SU-DHL-6 (cell line): Measurements from ENCODE around the gene INPP4A.

ENCODE experiments used
- H2AFZ ChIP-seq: fragments of 200-600 bp; sonication (generic); 2 replicates; pipeline ENCODE4 v1.6.1; 2014; ENCODE audit warnings: low read depth, mild to moderate bottlenecking, moderate library complexity, mixed read lengths, antibody characterized with exemption, low read length; ENCODE audit not compliant: severe bottlenecking
- H3F3A ChIP-seq: fragments of 200-600 bp; shearing (Covaris generic); 2 replicates; pipeline ENCODE4 v1.6.0; 2016; ENCODE audit warnings: antibody characterized with exemption, mild to moderate bottlenecking; ENCODE audit not compliant: insufficient read depth
- H3K27ac ChIP-seq: fragments of 200-600 bp; sonication (generic); 2 replicates; pipeline ENCODE4 v1.5.1; 2016; ENCODE audit warnings: low read depth, mild to moderate bottlenecking, low read length, moderate library complexity, mixed read lengths
- H3K27me3 ChIP-seq: fragments of 200-600 bp; sonication (generic), shearing (Covaris generic); 2 replicates; pipeline ENCODE4 v1.6.0; 2014; ENCODE audit warnings: mild to moderate bottlenecking, low read length
- H3K36me3 ChIP-seq: fragments of 200-600 bp; sonication (generic); 2 replicates; pipeline ENCODE4 v1.6.1; 2014; ENCODE audit warnings: mild to moderate bottlenecking, low read length, mixed read lengths
- H3K4me2 ChIP-seq: fragments of 300-600, 200-600 bp; shearing (Covaris generic), sonication (generic); 2 replicates; pipeline ENCODE4 v1.6.0; 2014; ENCODE audit warnings: low read length, low read depth, mild to moderate bottlenecking; ENCODE audit not compliant: poor library complexity, severe bottlenecking
- H3K4me3 ChIP-seq: fragments of 200-600 bp; sonication (generic); 2 replicates; pipeline ENCODE4 v1.5.1; 2014; ENCODE audit warnings: antibody characterized with exemption, low read length, mild to moderate bottlenecking, mixed read lengths; ENCODE audit not compliant: insufficient read depth, poor library complexity, severe bottlenecking
- H3K79me2 ChIP-seq: fragments of 200-600 bp; sonication (generic); 2 replicates; pipeline ENCODE4 v1.6.1; 2014; ENCODE audit warnings: mild to moderate bottlenecking, low read length, moderate library complexity; ENCODE audit not compliant: insufficient read depth
- H3K9ac ChIP-seq: fragments of 200-600 bp; sonication (generic); 2 replicates; pipeline ENCODE4 v1.7.0; 2014; ENCODE audit warnings: mild to moderate bottlenecking, low read length
- H3K9me2 ChIP-seq: fragments of 200-600 bp; sonication (generic); replicated peaks from 2 replicates; pipeline ENCODE4 v1.6.1; 2014; ENCODE audit warnings: low read length; ENCODE audit not compliant: insufficient read depth
- H3K9me3 ChIP-seq: fragments of 200-600 bp; sonication (generic); 2 replicates; pipeline ENCODE4 v1.6.1; 2014; ENCODE audit warnings: low read length, mixed read lengths; ENCODE audit not compliant: insufficient read depth
- H4K20me1 ChIP-seq: fragments of 200-600 bp; sonication (generic); 2 replicates; pipeline ENCODE4 v1.6.1; 2014; ENCODE audit warnings: low read depth, mild to moderate bottlenecking, antibody characterized with exemption, low read length, moderate library complexity, mixed read lengths
- CTCF ChIP-seq: fragments of 200-600 bp; sonication (generic); IDR thresholded peaks from one replicate; pipeline ENCODE4 v1.5.1; 2017; ENCODE audit warnings: antibody characterized with exemption, mild to moderate bottlenecking, low read length, moderate library complexity; ENCODE audit not compliant: insufficient read depth, poor library complexity, severe bottlenecking
- EZH2phosphoT487 ChIP-seq: fragments of 200-600 bp; sonication (generic), shearing (Covaris generic); conservative IDR thresholded peaks from 2 replicates; pipeline ENCODE4 v1.6.1; 2018; ENCODE audit warnings: mild to moderate bottlenecking, antibody characterized with exemption, low read length, moderate library complexity, mixed read lengths

Gene INPP4A

GRCh38 chr2:98453531-98453930, 8.9 kb downstream of the INPP4A start:
- no peak overlapping the region for H3K4me2 ChIP-seq
- no peak overlapping the region for H2AFZ ChIP-seq
- no peaks in the 10 kb centered on the region for H3K79me2 ChIP-seq
- H3K9ac ChIP-seq: no peak overlapping the region
- no peak overlapping the region for H3K4me3 ChIP-seq
- H3F3A ChIP-seq: no peaks in the 10 kb centered on the region
- no peaks in the 10 kb centered on the region for H3K9me3 ChIP-seq
- 0 out of 2 replicates have a peak, but pooled peaks cover 3% of the 10 kb centered on the region for H4K20me1 ChIP-seq
- no peak overlapping the region for H3K27ac ChIP-seq
- H3K27me3 ChIP-seq: no peaks in the 10 kb centered on the region
- no peak for TF ChIP-seq EZH2phosphoT487
- TF ChIP-seq CTCF: no peak
- H3K9me2 ChIP-seq: no peaks in the 10 kb centered on the region
- no peaks in the 10 kb centered on the region for H3K36me3 ChIP-seq

- TF ChIP-seq EZH2phosphoT487 (no peak), CTCF (no peak)
- Histone ChIP-seq H3K27ac (no peak overlapping the region), H3F3A (no peaks in the 10 kb centered on the region), H3K36me3 (no peaks in the 10 kb centered on the region), H3K79me2 (no peaks in the 10 kb centered on the region), H3K27me3 (no peaks in the 10 kb centered on the region), H3K9me2 (no peaks in the 10 kb centered on the region), H3K9ac (no peak overlapping the region), H2AFZ (no peak overlapping the region), H3K9me3 (no peaks in the 10 kb centered on the region), H4K20me1 (0 out of 2 replicates have a peak, but pooled peaks cover 3% of the 10 kb centered on the region), H3K4me3 (no peak overlapping the region), H3K4me2 (no peak overlapping the region)
Observed at GRCh38 chr2:98454073-98454472, 9.4 kb downstream of the INPP4A start.

GRCh38 chr2:98454500-98455235, 10.0 kb downstream of the INPP4A start:
- Histone ChIP-seq H3F3A (no peaks in the 10 kb centered on the region), H3K79me2 (no peaks in the 10 kb centered on the region), H3K9me2 (no peaks in the 10 kb centered on the region), H3K4me2 (no peak overlapping the region), H3K27me3 (no peaks in the 10 kb centered on the region), H3K36me3 (no peaks in the 10 kb centered on the region), H3K9ac (no peak overlapping the region), H3K27ac (no peak overlapping the region), H2AFZ (no peak overlapping the region), H3K4me3 (no peak overlapping the region), H4K20me1 (0 out of 2 replicates have a peak, but pooled peaks cover 3% of the 10 kb centered on the region), H3K9me3 (no peaks in the 10 kb centered on the region)
- TF ChIP-seq EZH2phosphoT487 (no peak), CTCF (no peak)
